ENCODE data around the gene PABPC4L.
"Not testable (repeated sequence)": the region's sequence is repeated elsewhere in the genome, so short reads cannot be mapped to it uniquely, and the experiment has no call there.

The PABPC4L gene

DNA sequence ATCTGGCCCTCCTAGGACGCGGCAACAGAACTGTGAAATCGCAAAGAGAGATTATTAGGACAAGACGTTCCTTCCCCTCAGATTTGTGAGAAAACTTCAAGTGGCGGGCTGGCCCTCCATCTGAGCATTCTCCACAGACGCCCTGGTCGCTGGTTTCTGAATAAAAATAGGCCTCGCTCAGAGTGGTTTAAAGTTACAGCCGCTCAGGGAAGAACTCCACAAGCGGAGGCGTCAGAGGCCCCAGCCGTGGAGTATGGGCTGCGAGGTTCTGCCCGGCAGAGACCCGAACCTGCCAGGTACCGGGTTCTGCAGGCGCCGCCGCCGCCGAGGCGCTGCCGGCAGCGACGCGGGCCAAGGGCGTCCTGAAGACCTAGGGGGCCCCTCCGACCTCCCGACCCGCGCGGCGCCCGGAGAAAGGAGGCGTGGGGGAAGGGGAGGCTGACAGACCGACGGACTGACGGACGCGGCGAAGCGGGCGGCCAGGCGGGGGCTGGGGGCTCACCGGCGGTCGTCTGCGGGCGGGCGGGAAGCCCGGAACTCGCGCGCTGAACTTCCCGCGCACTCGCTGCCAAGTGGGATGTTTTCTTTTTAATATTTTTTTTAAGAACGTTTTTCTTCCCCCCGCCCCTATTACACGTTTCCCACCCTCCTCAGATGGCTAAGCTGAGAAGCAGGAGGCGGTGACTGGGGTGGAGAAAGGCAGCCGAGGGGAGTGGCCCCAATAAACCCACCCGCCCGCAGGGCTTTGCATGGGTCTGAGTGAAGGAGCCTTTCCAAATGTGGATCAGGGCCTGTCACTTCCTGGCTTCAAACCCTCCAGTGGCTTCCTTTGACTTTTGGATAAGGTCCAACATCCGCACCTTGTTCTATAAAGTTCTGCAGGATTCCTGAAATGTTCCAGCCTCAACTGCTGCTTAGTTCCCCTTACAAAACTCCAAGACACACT is at the start of gene PABPC4L:
PABPC4L (minus strand) TSS at position 574 of the 946 bp plus-strand sequence. CDS start 770 bp downstream, outside the sequence.
- in situ Hi-C loops (cut with MboI; ENCODE audit: low sequenced_read_pairs), result no loop called here

DNA sequence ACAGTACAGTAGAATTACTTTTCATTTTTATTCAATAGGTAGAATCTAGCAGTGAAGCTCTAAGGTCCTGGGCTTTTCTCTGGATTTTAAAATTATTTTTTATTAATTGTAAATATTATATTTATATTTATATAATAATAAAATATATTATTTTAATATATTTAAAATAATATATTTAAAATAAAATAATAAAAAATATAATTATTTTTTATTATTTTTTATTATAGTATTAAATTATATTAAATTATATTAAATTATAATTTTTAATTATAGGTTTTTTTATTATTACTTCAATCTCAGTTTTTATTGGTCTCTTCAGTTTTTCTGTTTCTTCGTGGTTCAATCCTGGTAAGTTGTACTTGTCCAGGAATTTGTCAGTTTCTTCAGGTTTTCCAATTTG is 49.7 kb upstream of the PABPC4L start:
- in situ Hi-C loops (cut with MboI; ENCODE audit: low sequenced_read_pairs), result no loop called here

DNA sequence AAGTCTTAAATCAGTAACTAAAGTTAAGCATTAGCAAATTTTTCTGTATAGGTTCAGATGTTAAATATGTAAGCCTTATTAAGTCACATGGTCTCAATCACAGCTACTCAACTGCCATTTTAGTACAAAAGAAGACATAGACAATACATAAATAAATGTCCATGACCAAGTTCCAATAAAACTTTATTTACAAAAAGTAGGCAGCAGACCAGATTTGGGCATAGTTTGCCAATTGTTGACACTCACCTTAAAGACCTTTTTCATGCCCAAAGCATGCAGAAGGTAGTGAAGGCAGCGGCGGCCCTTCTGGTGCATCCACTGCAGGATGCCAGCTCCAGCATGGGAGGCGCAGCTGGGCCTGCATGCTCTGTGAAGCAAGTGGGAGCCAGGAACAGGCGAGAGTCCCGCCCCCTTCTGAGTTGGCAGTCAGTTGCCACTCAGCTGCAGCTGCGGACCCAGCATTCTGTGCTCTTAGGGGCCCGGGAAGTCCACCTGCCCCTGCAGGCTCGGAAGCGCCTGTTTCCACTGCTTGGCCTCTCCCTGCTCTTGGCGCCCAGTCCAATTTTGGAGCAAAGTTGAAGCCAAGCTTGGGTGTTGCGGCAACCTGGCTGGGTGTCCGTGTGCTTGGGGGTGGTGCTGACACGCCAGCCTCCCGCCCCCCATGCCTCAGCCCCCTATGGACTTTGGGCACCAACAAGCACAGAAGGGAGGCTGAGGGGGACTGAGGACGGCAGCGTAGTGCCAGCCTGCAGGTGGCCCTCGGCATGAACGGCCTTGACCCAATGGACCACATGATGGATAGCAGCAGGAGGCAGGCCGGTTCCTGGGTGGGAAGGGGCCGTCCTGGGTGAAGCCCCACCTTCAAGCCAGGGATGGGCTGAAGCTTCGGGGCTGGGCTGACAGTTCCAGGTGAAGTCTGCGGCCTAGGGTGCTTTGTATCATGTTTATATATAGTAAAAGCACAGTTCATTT is 42.4 kb upstream of the PABPC4L start:
- in situ Hi-C loops (cut with MboI; ENCODE audit: low sequenced_read_pairs), result no loop called here

DNA sequence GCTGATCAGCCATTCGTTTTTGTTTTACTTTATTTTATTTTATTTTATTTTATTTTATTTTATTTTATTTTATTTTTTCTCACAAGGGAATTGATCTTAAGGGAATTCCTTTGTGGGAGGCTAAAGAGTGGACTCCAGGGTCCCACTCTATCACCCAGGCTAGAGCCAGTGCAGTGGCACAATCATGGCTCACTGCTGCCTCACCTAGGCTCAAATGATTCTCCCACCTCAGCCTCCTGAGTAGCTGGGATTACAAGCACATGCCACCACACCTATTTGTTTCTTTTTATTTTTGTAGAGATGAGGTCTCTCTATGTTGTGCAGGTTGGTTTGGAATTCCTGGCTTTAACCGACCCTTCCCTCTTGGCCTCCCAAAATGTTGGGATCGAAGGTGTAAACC is 17.5 kb upstream of the PABPC4L start:
- in situ Hi-C loops (cut with MboI; ENCODE audit: low sequenced_read_pairs), result no loop called here

DNA sequence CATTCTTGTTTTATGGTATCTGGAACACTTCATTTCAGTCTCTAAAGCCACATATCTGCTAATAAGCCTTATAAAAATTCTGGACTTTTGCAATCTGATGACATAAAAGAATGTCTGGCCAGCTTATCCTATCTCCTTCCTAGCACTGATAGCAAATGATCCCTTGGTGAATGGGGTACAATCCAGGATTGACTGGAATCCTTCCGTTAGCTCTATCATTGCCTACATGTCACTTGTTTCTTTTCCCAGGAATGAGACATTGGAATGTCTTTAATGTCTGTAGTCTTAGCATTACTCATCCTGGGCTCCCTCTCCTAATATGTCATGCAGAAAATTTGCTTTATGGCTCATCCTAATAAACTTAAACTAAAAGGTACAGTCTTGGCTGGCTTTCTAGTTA is 14.8 kb upstream of the PABPC4L start:
- in situ Hi-C loops (cut with MboI; ENCODE audit: low sequenced_read_pairs), result no loop called here

DNA sequence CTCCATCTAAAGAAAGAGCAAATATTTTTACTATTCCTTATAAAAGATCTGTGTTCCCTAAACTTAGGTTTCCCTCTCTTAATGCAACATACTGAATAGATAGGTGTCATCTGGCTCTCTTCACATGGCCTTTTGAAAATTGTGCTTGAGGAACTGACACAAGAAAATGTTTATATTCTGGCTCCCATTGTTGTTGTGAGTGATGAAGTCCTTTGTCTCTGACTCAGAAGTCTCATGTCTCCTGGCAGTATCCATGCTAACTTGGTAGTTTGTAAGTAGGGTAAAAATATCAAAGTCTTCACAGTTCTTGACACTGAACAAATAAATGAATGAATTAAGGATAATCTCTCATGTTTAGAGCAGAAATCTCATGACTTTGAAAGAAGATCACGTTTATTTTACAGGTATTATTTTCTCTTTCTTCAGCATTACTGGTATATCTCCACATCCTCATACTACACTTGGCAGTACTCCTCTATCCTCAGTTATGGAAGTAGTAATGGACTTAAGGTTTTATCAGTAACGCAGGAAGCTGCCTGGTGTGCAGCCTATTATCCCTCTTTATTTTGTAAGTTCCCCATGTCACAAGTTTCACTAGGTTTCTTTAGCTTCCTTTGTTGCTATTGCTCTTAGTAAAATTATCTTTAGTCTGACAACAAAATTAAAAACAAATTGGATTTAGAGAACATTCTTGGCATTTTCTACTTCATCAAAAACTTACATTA is 14.2 kb upstream of the PABPC4L start:
- in situ Hi-C loops (cut with MboI; ENCODE audit: low sequenced_read_pairs), result no loop called here

DNA sequence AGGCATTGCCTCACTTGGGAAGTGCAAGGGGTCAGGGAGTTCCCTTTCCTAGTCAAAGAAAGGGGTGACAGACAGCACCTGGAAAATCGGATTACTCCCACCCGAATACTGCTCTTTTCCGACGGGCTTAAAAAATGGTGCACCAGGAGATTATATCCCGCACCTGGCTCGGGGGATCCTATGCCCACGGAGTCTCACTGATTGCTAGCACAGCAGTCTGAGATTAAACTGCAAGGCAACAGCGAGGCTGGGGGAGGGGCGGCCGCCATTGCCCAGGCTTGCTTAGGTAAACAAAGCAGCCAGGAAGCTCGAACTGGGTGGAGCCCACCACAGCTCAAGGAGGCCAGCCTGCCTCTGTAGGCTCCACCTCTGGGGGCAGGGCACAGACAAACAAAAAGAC is 6.4 kb upstream of the PABPC4L start:
- in situ Hi-C loops (cut with MboI; ENCODE audit: low sequenced_read_pairs), result not testable (repeated sequence)

DNA sequence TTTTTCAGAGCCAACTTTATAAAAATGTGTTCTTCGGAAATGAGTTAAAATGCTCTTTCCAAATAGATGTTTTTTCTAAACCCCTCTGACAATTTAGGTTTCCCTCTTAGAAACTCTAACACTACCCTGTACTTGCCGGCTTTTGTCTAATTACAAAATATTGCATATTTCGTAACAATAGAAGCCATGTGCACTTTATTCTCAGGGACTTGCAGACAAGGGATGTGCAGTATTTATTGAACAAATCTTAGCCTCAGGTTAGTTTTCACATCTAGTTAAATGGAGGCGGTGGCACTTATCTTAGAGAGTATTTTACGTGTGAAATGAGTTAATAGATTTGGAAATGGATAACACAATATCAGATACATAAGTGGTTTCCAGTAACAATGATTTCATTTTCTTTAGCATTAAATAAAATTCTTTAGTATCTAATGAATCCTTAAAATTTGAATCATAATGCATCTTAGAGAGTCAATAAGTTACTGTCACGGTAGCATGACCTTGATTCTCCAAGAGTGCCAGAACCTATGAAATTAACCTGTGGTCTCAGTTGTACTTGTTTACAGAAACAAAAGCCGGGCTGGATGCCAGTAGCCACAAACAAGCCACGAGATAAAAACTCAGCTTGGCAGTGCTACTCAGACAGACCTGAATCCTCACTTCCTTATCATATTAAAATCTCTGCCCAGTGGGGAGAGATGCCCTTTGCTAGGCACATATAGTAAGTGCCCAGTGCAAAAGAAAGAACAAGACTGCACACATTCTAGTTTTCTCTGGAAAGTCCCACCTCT is 772 bp upstream of the PABPC4L start:
- in situ Hi-C loops (cut with MboI; ENCODE audit: low sequenced_read_pairs), result no loop called here

DNA sequence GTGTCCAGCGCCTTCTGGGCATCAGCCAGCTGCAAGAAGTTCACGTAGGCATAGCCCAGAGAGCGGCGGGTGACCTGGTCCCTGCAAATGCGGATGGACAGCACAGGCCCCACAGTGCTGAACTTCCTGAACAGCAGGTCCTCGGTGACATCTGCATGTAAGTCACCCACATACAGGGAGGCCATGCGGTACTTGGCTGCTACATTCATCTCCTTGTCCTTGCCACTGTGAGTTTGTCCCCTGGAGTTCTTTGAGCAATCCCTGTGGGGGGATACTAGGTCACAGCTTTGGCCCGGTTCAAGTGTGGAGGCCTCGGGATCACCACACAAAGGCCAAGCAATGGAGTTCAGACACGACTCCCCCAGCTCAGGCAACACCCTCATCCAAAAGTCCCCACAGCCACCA is 776 bp downstream of the PABPC4L start:
- in situ Hi-C loops (cut with MboI; ENCODE audit: low sequenced_read_pairs), result no loop called here

DNA sequence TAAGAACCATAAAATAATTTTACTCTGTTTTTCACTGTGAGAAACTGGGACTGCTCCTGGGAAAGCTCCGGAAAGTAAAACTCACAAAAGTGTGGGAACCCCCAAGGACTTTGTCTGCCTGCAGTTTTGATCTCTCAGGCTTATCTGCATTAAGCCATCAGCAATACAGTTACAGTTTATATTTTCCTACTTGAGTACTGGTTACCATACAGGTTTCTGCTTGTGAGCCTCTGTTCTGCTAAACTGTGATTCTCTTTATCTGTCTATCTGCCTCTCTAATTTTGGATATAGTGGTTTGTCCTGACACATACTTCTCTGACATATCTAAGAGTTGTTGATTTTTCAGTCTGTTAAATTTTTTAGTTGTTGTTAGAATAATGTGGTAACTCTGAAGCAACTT is 11.6 kb downstream of the PABPC4L start:
- in situ Hi-C loops (cut with MboI; ENCODE audit: low sequenced_read_pairs), result no loop called here

DNA sequence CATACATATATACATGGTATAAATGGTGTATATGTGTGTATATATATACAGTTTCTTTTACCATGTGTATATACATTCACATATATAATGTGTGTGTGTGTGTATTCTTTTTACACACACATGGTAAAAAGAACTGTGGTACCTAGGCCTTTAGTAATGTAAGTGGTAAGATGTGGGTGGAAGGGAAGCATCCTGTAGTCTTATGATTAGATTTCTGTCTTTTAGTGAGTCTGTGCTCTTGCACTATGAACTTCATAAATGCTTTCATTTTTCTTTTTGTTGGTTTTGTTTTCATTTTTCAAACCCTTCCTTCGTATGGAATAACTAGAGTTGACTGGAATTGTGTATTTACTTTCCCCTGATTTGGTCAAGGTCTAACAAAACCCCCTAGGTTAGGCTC is 12.1 kb downstream of the PABPC4L start:
- in situ Hi-C loops (cut with MboI; ENCODE audit: low sequenced_read_pairs), result no loop called here

DNA sequence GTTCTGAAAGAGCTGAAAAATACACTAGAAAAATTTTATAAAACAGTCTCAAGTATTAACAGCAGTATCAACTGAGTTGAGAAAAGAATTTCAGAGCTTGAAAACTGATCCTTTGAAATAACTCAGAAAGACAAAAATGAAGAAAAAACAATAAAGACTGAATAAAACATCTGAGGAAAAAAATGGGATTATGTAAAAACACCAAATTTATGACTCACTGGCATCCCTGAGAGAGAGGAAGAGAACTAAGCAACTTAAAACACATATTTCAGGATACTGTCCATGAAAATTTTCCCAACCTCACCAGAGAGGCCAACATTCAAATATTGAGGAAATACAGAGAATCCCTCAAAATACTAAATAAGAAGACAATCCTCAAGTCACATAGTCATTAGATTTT is 22.9 kb downstream of the PABPC4L start:
- in situ Hi-C loops (cut with MboI; ENCODE audit: low sequenced_read_pairs), result no loop called here

DNA sequence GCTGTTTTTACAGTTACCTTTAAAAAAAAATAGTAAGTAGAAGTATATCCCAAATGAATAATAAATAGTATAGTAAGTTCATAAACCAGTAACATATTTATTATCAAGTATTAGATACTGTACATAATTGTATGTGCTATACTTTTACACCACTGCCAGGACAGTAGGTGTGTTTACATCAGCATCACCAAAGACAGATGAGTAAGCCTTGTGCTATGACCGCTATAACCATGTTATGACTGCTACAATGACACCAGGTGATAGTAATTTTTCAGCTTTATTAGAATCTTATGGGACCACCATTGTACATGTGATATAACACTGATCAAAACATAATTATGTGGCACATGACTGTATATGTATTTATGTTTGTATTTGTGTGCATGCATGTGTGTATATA is 27.3 kb downstream of the PABPC4L start:
- in situ Hi-C loops (cut with MboI; ENCODE audit: low sequenced_read_pairs), result no loop called here

DNA sequence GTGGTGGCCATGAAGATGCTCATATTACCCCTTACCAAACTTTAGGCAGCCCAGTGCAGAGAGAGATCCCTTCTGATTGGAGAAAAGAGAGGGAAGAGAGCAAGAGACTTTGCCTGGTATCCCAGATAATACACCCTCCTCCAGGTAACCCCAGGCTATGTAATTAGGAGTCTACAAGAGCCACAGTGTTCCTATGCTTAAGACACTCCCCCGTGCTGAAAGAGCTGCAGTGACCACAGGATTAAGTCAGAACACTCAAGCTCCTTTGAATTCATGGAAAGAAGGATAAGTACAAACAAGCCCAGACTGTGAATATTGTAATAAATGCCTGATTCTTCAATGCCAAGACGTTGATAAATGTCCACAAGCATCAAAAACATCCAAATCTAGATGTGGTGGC is 41.4 kb downstream of the PABPC4L start:
- in situ Hi-C loops (cut with MboI; ENCODE audit: low sequenced_read_pairs), result no loop called here

DNA sequence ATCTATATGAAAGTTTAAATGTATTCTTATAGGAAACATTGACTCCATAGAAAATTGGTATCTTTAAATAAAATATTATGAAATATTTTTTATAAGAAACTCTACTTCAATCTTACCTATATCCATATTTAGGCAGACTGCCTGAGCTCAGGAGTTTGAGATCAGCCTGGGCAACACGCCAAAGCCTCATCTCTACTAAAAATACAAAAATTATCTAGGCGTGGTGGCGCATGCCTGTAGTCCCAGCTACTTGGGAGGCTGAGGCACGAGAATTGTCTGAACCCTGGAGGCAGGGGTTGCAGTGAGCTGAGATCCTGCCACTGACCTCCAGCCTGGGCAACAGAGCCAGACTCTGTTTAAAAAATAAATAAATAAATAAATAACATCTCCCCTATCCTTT is 47.5 kb downstream of the PABPC4L start:
- in situ Hi-C loops (cut with MboI; ENCODE audit: low sequenced_read_pairs), result no loop called here

DNA sequence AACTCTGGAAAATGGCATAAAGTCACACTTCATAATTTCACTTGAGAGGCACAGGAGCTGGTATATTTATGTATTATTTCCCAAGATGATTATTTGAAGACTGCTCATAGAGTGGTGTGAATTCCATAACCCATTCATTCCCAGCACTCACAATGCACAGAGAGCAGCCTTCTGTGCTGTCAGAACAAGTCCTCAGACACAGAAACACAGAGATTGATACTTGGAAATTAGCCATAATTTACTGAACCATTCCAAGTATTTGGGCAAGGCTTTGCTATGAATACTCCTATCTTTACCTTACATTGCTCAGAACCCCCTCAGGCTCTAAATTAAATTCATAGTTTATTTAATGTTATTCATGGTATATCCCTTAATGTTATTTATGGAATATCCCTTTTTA is 53.6 kb downstream of the PABPC4L start:
- in situ Hi-C loops (cut with MboI; ENCODE audit: low sequenced_read_pairs), result no loop called here
